ENCODE measurements around the gene LSM5. TPM values are rescaled to one million over a fixed set of nuclear protein-coding genes. Genes with fewer than 3 reads are reported as not detected.

LSM5 gene
- total RNA-seq, 4 donors from 2014 or later: 17.7 to 29.5 (median 21.3) TPM

DNA sequence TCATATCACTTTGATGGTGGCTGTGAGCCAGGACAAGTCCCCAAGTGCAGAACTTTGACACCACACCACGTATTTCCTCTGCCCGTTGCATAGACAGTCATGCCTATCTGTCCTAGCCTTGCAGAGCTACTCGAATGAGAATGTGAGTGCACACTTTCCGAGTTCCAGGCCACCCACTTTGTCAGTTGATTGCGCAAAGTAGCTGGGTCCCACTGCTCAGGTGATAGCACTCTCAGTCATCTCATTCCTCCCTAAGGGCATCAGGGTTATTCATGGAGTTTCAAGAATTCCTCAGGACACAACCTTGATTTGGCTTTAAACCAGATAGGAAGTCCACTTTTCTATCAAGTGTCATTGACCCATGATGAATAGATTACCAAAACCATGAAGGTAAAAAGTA is 19.3 kb downstream of the LSM5 start:
- TF ChIP-seq, protein P1, sequence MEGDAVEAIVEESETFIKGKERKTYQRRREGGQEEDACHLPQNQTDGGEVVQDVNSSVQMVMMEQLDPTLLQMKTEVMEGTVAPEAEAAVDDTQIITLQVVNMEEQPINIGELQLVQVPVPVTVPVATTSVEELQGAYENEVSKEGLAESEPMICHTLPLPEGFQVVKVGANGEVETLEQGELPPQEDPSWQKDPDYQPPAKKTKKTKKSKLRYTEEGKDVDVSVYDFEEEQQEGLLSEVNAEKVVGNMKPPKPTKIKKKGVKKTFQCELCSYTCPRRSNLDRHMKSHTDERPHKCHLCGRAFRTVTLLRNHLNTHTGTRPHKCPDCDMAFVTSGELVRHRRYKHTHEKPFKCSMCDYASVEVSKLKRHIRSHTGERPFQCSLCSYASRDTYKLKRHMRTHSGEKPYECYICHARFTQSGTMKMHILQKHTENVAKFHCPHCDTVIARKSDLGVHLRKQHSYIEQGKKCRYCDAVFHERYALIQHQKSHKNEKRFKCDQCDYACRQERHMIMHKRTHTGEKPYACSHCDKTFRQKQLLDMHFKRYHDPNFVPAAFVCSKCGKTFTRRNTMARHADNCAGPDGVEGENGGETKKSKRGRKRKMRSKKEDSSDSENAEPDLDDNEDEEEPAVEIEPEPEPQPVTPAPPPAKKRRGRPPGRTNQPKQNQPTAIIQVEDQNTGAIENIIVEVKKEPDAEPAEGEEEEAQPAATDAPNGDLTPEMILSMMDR (IDR thresholded peaks at IDR 0.05; ENCODE audit: low read depth): no peak

DNA sequence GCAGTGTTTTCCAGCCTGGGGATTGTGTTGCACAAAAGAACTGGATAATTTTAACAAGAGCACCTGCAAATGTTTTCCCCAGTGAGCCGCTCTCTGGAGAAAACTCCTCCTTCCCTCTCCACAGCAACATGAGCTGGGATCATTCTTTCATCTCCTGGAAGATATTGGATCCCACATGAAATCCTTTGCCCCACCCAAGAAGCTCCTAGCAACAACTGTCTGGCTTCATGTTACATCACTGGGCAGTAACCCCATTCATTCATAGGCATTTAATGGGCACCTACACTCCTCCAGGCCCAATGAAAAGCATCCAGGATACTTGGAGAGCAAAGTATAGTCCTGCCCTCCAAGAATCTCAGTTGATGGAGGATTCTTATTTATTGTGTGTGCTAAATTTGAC is 27.2 kb downstream of the LSM5 start:
- TF ChIP-seq, protein P1 (IDR thresholded peaks at IDR 0.05; ENCODE audit: low read depth): no peak

DNA sequence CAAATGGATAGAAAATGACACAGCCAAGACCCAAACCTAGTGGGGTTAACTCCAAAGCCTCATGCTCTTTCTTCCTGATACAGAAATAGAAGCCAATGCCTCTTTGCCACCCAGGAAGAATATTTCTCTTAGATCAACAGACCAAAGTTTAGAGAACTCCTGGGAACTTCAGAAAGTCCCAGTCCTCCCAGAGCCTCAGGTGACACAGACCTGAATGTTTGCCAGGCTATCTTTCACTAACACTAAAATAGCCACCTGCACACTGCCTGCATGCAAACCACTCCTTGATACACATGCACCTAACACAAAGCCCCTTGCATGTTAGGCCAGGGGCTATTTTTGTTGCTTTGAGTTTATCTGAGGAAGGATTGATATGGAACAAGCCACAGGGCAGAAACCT is 27.7 kb downstream of the LSM5 start:
- TF ChIP-seq, protein P1 (IDR thresholded peaks at IDR 0.05; ENCODE audit: low read depth): no peak

DNA sequence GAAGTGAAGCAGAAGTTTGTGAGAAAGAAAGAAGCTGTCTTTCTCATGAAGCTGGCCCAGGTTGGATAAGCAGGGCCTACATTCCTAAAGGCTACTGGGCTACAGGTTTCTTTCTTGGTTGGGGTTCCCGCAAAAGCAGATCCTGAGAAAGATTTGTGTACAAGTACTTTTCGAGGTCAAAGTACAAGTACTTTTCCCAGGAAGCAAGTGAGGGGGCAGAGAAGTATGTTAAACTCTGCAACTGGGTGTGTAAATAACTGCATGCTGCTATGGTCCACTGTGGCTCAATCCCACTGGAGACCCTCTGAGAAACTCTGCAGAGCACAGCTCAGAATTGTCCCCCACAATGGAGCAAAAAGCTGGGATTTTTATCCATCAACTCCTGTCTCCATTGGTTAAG is 28.7 kb downstream of the LSM5 start:
- TF ChIP-seq, protein P1 (IDR thresholded peaks at IDR 0.05; ENCODE audit: low read depth): no peak

DNA sequence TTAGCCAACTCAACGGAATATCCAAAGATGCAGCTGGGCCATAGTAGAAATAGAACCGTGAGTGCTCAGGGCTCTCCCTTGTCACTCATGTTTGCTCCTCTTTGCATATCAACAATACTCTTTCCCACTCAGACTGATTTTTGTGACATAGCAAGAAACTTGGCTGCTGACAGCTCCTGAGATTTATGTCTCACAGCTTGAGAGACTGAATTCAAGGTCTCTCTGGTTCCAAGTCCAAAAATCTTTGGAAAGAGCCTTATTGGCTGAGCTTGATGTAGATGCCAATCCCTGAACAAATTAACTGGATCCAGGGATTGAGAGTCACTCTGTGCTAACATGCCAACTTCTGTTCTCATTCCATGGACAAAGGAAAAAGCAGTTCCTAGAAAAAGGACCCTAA is 30.4 kb downstream of the LSM5 start:
- TF ChIP-seq, protein P1 (IDR thresholded peaks at IDR 0.05; ENCODE audit: low read depth): no peak

DNA sequence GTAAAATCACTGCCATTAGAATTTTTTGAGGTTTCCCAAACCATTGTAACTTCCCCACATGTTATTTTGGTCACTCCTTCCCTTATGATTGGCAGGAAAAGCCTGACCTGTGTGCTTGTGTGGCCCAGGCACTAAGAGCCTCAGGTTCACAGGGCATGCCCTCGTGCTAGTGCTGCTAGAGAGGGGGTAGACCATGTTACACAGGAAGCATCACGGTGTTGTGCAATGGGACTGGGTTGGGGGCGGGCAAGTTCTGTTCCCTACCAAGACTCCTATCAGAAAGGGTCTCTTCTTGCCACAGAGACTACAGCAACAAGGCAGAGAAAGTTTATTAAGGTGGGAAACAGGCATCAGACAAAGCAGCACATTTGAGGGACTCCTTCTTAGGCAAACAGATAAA is 32.2 kb downstream of the LSM5 start:
- TF ChIP-seq, protein P1 (IDR thresholded peaks at IDR 0.05; ENCODE audit: low read depth): no peak

DNA sequence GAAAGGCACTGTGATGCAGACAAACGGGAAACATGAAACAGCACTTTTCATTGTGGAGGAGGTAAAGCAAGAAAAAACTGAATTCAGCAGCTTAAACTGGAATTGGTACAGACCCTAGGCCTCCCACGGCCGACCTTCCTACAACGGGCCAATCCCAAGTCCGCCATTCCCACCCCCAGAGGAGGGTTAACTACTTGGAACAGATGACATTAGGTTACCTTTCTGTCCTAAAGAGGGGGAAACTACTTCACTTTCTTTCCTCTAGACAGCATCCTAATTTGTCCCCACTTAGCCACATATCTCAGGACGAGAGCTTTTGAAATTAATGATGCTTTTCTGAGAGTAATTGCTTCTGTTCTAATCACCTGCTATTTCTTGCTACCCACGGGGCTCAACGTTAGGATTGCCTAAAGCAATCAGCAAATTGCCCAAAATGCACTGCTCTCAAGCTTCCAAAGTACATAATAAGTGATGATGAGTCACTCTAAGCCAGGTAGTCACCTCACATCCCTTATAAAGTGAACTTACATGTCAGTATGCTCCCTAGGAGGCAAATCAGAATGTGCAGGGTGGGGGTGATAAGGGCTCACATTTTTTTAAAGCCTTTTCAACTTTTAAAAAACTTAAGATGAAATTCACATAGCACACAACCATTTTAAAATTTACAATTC is 36.7 kb downstream of the LSM5 start:
- TF ChIP-seq, protein P1 (IDR thresholded peaks at IDR 0.05; ENCODE audit: low read depth): no peak

Measured in subcutaneous adipose tissue (tissue), 4 donors.